Chondrocyte (in vitro differentiated cells): ENCODE data around the gene KCTD2. TPM values are rescaled to one million over a fixed set of nuclear protein-coding genes. Genes with fewer than 3 reads are reported as not detected.
"Not testable (repeated sequence)": the region's sequence is repeated elsewhere in the genome, so short reads cannot be mapped to it uniquely, and the experiment has no call there.

Experiments
- DNase-seq: peaks from one replicate; pipeline ENCODE4 v3.0.0; 2021; ENCODE audit warnings: mixed read lengths, low spot score
- H3K27ac Mint-ChIP-seq: one replicate; pipeline ENCODE4 v1.8.0; 2021; ENCODE audit warnings: mild to moderate bottlenecking, moderate library complexity, mixed read lengths; ENCODE audit not compliant: unreplicated experiment
- H3K27me3 Mint-ChIP-seq: 2 replicates; pipeline ENCODE4 v1.8.0; 2021; ENCODE audit warnings: low read depth, mixed read lengths
- H3K36me3 Mint-ChIP-seq: 2 replicates; pipeline ENCODE4 v1.8.0; 2021; ENCODE audit warnings: low read depth, mixed read lengths
- H3K4me1 Mint-ChIP-seq: 2 replicates; pipeline ENCODE4 v1.8.0; 2021; ENCODE audit warnings: low read depth, mild to moderate bottlenecking, mixed read lengths
- H3K4me3 Mint-ChIP-seq: one replicate; pipeline ENCODE4 v1.8.0; 2021; ENCODE audit warnings: mild to moderate bottlenecking, moderate library complexity, mixed read lengths; ENCODE audit not compliant: unreplicated experiment
- H3K9me3 Mint-ChIP-seq: 2 replicates; pipeline ENCODE4 v1.8.0; 2021; ENCODE audit warnings: low read depth, mixed read lengths
- CTCF ChIP-seq: fragments of 200-600 bp; sonication (generic); IDR thresholded peaks from 2 replicates; pipeline ENCODE4 v1.5.0; 2021; ENCODE audit warnings: antibody characterized with exemption, mild to moderate bottlenecking, moderate library complexity
- total RNA-seq: library from RNA; stranded (reverse); gene quantifications from 3 replicates; pipeline ENCODE4 v1.2.1, GENCODE V29; 2021

KCTD2 gene
- total RNA-seq, 1 donor from 2014 or later = 17.1 TPM

GRCh38 chr17:75003070-75003956 lies 43.7 kb upstream of the KCTD2 start:
- Mint-ChIP-seq H3K4me3 (no peak overlapping the region), H3K36me3 (peaks cover 14% of the 10 kb centered on the region), H3K4me1 (no peaks in the 10 kb centered on the region), H3K27ac (no peak overlapping the region), H3K27me3 (no peaks in the 10 kb centered on the region), H3K9me3 (no peaks in the 10 kb centered on the region)
- no peak for TF ChIP-seq CTCF
- peak; percentile 92 for DNase-seq

GRCh38 chr17:75003957-75004355 lies 43.1 kb upstream of the KCTD2 start:
- Mint-ChIP-seq H3K4me3 (no peak overlapping the region), H3K27ac (no peak overlapping the region), H3K27me3 (no peaks in the 10 kb centered on the region), H3K36me3 (peaks cover 14% of the 10 kb centered on the region), H3K9me3 (no peaks in the 10 kb centered on the region), H3K4me1 (no peaks in the 10 kb centered on the region)
- no peak for DNase-seq
- no peak for TF ChIP-seq CTCF

- no peaks in the 10 kb centered on the region for H3K27me3 Mint-ChIP-seq
- TF ChIP-seq CTCF = no peak
- no peak overlapping the region for H3K27ac Mint-ChIP-seq
- DNase-seq = no peak
- H3K36me3 Mint-ChIP-seq = peaks cover 14% of the 10 kb centered on the region
- H3K4me1 Mint-ChIP-seq = no peaks in the 10 kb centered on the region
- H3K9me3 Mint-ChIP-seq = no peaks in the 10 kb centered on the region
- no peak overlapping the region for H3K4me3 Mint-ChIP-seq
Measured at GRCh38 chr17:75004371-75004770, 42.7 kb upstream of the KCTD2 start.

- Mint-ChIP-seq H3K9me3 (no peaks in the 10 kb centered on the region), H3K27me3 (no peaks in the 10 kb centered on the region), H3K4me3 (no peak overlapping the region), H3K36me3 (peaks cover 14% of the 10 kb centered on the region), H3K27ac (no peak overlapping the region), H3K4me1 (no peaks in the 10 kb centered on the region)
- TF ChIP-seq CTCF = no peak
- DNase-seq = peak; percentile 54
Measured at GRCh38 chr17:75005291-75005690, 41.7 kb upstream of the KCTD2 start.

GRCh38 chr17:75006084-75006483 lies 40.9 kb upstream of the KCTD2 start:
- not testable (repeated sequence) for H3K4me1 Mint-ChIP-seq, H3K9me3 Mint-ChIP-seq, H3K4me3 Mint-ChIP-seq, H3K27ac Mint-ChIP-seq, H3K27me3 Mint-ChIP-seq
- peaks cover 13% of the 10 kb centered on the region for H3K36me3 Mint-ChIP-seq
- DNase-seq = peak; percentile 7

GRCh38 chr17:75006653-75007052 lies 40.4 kb upstream of the KCTD2 start:
- no peaks in the 10 kb centered on the region for H3K27me3 Mint-ChIP-seq
- H3K4me1 Mint-ChIP-seq = peaks cover 8% of the 10 kb centered on the region
- peaks cover 13% of the 10 kb centered on the region for H3K36me3 Mint-ChIP-seq
- no peak for TF ChIP-seq CTCF
- no peak overlapping the region for H3K4me3 Mint-ChIP-seq
- DNase-seq = peak; percentile 55
- no peaks in the 10 kb centered on the region for H3K9me3 Mint-ChIP-seq
- no peak overlapping the region for H3K27ac Mint-ChIP-seq
